Suppressor macrophage treated with lipopolysaccharide for 1 hour (primary cell): Measurements from ENCODE around the gene NCKAP5.
A peak's percentile ranks its signal among the peaks of the same experiment; 100 is the strongest.

Experiments used
- DNase-seq, 3 donors: peaks; one replicate each; pipeline ENCODE4 v3.0.0-alpha.2; 2020 to 2022

The NCKAP5 gene

GRCh38 chr2:133378386-133378785 is 189.9 kb downstream of the NCKAP5 start:
- no peak for DNase-seq

GRCh38 chr2:133377599-133377998 is 190.7 kb downstream of the NCKAP5 start:
- peak in 1 of 3 donors; percentile 0 for DNase-seq

GRCh38 chr2:133377021-133377481 is 191.2 kb downstream of the NCKAP5 start:
- DNase-seq = no peak

- no peak for DNase-seq
Observed at GRCh38 chr2:133374781-133375180, 193.5 kb downstream of the NCKAP5 start.

GRCh38 chr2:133371286-133371685 is 197.0 kb downstream of the NCKAP5 start:
- DNase-seq = no peak

- DNase-seq = no peak
Observed at GRCh38 chr2:133369901-133370658, 198.2 kb downstream of the NCKAP5 start.

GRCh38 chr2:133365117-133365516 is 203.1 kb downstream of the NCKAP5 start:
- no peak for DNase-seq

GRCh38 chr2:133364636-133365035 is 203.6 kb downstream of the NCKAP5 start:
- no peak for DNase-seq

- no peak for DNase-seq
Observed at GRCh38 chr2:133363884-133364283, 204.4 kb downstream of the NCKAP5 start.

- DNase-seq = no peak
Observed at GRCh38 chr2:133362061-133362476, 206.2 kb downstream of the NCKAP5 start.

- no peak for DNase-seq
Observed at GRCh38 chr2:133360882-133361281, 207.4 kb downstream of the NCKAP5 start.

- DNase-seq = no peak
Observed at GRCh38 chr2:133360190-133360589, 208.1 kb downstream of the NCKAP5 start.

GRCh38 chr2:133352719-133353118 is 215.5 kb downstream of the NCKAP5 start:
- no peak for DNase-seq

GRCh38 chr2:133346654-133347053 is 221.6 kb downstream of the NCKAP5 start:
- DNase-seq = no peak

- DNase-seq = no peak
Observed at GRCh38 chr2:133345638-133346037, 222.6 kb downstream of the NCKAP5 start.

- no peak for DNase-seq
Observed at GRCh38 chr2:133344849-133345248, 223.4 kb downstream of the NCKAP5 start.

GRCh38 chr2:133343018-133343352 is 225.3 kb downstream of the NCKAP5 start:
- no peak for DNase-seq

GRCh38 chr2:133342286-133343017 is 225.8 kb downstream of the NCKAP5 start:
- DNase-seq = no peak

- no peak for DNase-seq
Observed at GRCh38 chr2:133341575-133341974, 226.7 kb downstream of the NCKAP5 start.

GRCh38 chr2:133338224-133338623 is 230.0 kb downstream of the NCKAP5 start:
- no peak for DNase-seq

- DNase-seq = no peak
Observed at GRCh38 chr2:133334923-133335322, 233.3 kb downstream of the NCKAP5 start.

GRCh38 chr2:133333181-133333580 is 235.1 kb downstream of the NCKAP5 start:
- no peak for DNase-seq

GRCh38 chr2:133331436-133331835 is 236.8 kb downstream of the NCKAP5 start:
- no peak for DNase-seq

- no peak for DNase-seq
Observed at GRCh38 chr2:133326652-133327397, 241.4 kb downstream of the NCKAP5 start.
